Cardiac fibroblast (primary cell): ENCODE measurements around the gene RGS7.

Experiments
- DNase-seq, 2 donors: peaks; one replicate each; pipeline versions ENCODE4 v3.0.0 to v3.0.0-alpha.2; 2010; ENCODE audit warnings: low read depth in 2 of 2
- H3K4me3 ChIP-seq, 2 donors: replicated peaks in 1 of 2; 1 replicate in 1 of 2; 2 replicates in 1 of 2; pipeline ENCODE4 v1.5.1; 2011; ENCODE audit warnings: low read depth in 2 of 2, low read length in 2 of 2, mild to moderate bottlenecking in 2 of 2, moderate library complexity in 1 of 2
- TF ChIP-seq, protein P1 (sequence below): IDR thresholded peaks from one replicate; pipeline ENCODE4 v1.5.1; 2011; ENCODE audit warnings: low read depth, mild to moderate bottlenecking, low read length, inconsistent platforms

RGS7 gene

GRCh38 chr1:241357366-241358340 lies 648 bp upstream of the RGS7 start:
- TF ChIP-seq, protein P1, sequence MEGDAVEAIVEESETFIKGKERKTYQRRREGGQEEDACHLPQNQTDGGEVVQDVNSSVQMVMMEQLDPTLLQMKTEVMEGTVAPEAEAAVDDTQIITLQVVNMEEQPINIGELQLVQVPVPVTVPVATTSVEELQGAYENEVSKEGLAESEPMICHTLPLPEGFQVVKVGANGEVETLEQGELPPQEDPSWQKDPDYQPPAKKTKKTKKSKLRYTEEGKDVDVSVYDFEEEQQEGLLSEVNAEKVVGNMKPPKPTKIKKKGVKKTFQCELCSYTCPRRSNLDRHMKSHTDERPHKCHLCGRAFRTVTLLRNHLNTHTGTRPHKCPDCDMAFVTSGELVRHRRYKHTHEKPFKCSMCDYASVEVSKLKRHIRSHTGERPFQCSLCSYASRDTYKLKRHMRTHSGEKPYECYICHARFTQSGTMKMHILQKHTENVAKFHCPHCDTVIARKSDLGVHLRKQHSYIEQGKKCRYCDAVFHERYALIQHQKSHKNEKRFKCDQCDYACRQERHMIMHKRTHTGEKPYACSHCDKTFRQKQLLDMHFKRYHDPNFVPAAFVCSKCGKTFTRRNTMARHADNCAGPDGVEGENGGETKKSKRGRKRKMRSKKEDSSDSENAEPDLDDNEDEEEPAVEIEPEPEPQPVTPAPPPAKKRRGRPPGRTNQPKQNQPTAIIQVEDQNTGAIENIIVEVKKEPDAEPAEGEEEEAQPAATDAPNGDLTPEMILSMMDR: no peak
- peak; percentile 4 to 23 for DNase-seq

DNA sequence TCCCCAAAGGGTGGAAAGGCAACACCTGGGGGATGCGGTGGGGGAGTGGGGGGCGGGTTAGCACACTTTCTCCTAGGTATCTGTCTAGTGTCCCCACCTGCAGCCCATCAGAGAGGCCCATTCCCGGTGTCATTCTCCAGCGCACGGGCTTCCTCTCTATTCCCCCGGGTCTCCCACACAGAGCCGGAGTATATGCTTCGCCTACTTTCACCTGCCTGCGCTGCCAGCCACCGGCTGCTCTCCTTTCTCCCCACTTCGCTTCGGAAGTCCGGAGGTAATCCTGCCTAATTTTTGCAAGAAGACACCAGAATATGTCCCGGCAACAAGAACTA lies 852 bp downstream of the RGS7 start:
- TF ChIP-seq, protein P1: no peak
- no peak for DNase-seq
- peak overlapping the region; percentile 25 to 68 for H3K4me3 ChIP-seq

More at GRCh38 chr1:241357366-241358340, 648 bp upstream of the RGS7 start:
- peak overlapping the region; percentile 14 to 68 for H3K4me3 ChIP-seq

- no peak overlapping the region for H3K4me3 ChIP-seq
- DNase-seq: no peak
- TF ChIP-seq, protein P1: no peak
Measured at GRCh38 chr1:241355311-241356010, 1.5 kb downstream of the RGS7 start.

DNA sequence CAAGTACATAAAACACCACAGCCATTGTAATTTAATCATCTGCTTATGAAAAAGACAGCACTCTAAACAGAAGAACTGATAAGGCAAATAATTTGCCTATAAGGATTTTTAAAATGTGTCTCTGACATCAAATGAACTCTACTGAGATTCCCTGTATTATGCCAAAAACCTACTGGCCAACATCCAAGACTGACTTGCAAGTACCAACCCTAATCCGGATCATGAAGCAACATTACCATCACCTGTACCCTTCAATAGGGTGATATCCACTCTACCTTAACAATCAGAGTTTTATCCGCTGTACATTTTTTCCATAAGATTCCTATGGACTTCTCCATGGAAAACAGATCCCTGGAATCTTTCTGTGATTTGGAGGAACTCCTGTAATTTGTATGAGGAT lies 4.6 kb downstream of the RGS7 start:
- TF ChIP-seq, protein P1: no peak
- no peak overlapping the region for H3K4me3 ChIP-seq

GRCh38 chr1:241351841-241352240 lies 5.2 kb downstream of the RGS7 start:
- TF ChIP-seq, protein P1: no peak
- no peak overlapping the region for H3K4me3 ChIP-seq
- DNase-seq: no peak

More for the DNA sequence above, 4.6 kb downstream of the RGS7 start:
- DNase-seq: no peak

DNA sequence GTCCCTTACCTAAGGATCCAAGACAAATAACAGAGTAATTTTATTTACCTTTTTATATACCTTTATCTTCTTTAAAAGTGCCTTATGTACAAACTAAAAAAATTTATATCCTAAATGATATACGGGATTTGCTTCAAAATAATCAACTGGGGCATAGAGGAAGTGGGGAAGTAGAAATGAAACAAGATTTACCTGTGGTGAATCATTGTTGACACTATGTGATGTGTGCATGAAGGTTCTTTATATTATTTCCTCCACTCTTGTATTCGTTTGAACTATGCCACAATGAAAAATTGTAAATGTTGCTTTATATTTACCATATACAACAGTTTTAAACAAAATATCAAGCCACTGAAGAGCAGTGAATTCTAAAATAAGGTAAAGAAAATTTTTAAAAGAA lies 13.0 kb downstream of the RGS7 start:
- TF ChIP-seq, protein P1: no peak
- no peak overlapping the region for H3K4me3 ChIP-seq
- DNase-seq: no peak
